HepG2 (cell line): ENCODE data around the gene ZNF618. TPM values are rescaled to one million over a fixed set of nuclear protein-coding genes. Genes with fewer than 3 reads are reported as not detected.
A peak's percentile ranks its signal among the peaks of the same experiment; 100 is the strongest.

Experiments
- BHLHE40 ChIP-seq: IDR thresholded peaks from 2 replicates; pipeline ENCODE4 v1.6.1; 2011; ENCODE audit warnings: low read length, improper control_type of control experiment
- CC2D1A ChIP-seq: sonication (generic); formaldehyde crosslinking; IDR thresholded peaks from 2 replicates; pipeline ENCODE4 v1.8.1; 2023; ENCODE audit warnings: mild to moderate bottlenecking, missing genetic modification reagents
- CREM ChIP-seq, 2 experiments: sonication (generic) in 1 of 2; formaldehyde crosslinking in 1 of 2; IDR thresholded peaks; 2 replicates each; pipeline versions ENCODE4 v1.4.0 to v1.6.1; 2016 to 2020; ENCODE audit warnings: antibody characterized with exemption in 1 of 2, mild to moderate bottlenecking in 1 of 2, missing genetic modification reagents in 1 of 2
- EZH2 ChIP-seq: conservative IDR thresholded peaks from 2 replicates; pipeline ENCODE4 v1.6.1; 2012; ENCODE audit warnings: mild to moderate bottlenecking, low read depth, low read length, moderate library complexity
- FOXO1 ChIP-seq: sonication (generic); formaldehyde crosslinking; IDR thresholded peaks from 2 replicates; pipeline ENCODE4 v1.4.0; 2020; ENCODE audit warnings: missing genetic modification reagents
- ISL2 ChIP-seq: sonication (generic); formaldehyde crosslinking; IDR thresholded peaks from 2 replicates; pipeline ENCODE4 v1.5.0; 2020; ENCODE audit warnings: missing genetic modification reagents
- NFYC ChIP-seq: IDR thresholded peaks from 2 replicates; pipeline ENCODE4 v1.6.1; 2016; ENCODE audit warnings: missing genetic modification reagents, missing compliant biosample characterization
- NR2F1 ChIP-seq, 2 experiments: fragments of 450-650 bp in 1 of 2; formaldehyde crosslinking in 1 of 2; IDR thresholded peaks; 2 replicates each; pipeline versions ENCODE4 v1.5.0 to v1.6.1; 2016 to 2020; ENCODE audit warnings: mild to moderate bottlenecking in 1 of 2, missing compliant biosample characterization in 1 of 2, missing genetic modification reagents in 1 of 2, moderate library complexity in 1 of 2
- PAX8 ChIP-seq: sonication (generic); formaldehyde crosslinking; IDR thresholded peaks from 2 replicates; pipeline ENCODE4 v1.8.0; 2022; ENCODE audit warnings: mild to moderate bottlenecking, missing genetic modification reagents, borderline replicate concordance
- SMARCE1 ChIP-seq: fragments of 450-650 bp; IDR thresholded peaks from 2 replicates; pipeline ENCODE4 v1.6.1; 2017; ENCODE audit warnings: borderline replicate concordance
- SP1 ChIP-seq, 2 experiments: fragments of 450-650 bp in 1 of 2; sonication (generic) in 1 of 2; formaldehyde crosslinking in 1 of 2; IDR thresholded peaks; 2 replicates each; pipeline versions ENCODE4 v1.4.0 to v1.6.1; 2016 to 2020; ENCODE audit warnings: missing genetic modification reagents in 1 of 2
- YEATS2 ChIP-seq: sonication (generic); formaldehyde crosslinking; IDR thresholded peaks from 2 replicates; pipeline ENCODE4 v1.4.0; 2020; ENCODE audit warnings: missing genetic modification reagents, borderline replicate concordance
- ZBTB7A ChIP-seq: sonication (generic); formaldehyde crosslinking; IDR thresholded peaks from 2 replicates; pipeline ENCODE4 v1.8.0; 2022; ENCODE audit warnings: mild to moderate bottlenecking, missing genetic modification reagents
- ZFP62 ChIP-seq: sonication (generic); formaldehyde crosslinking; IDR thresholded peaks from 2 replicates; pipeline ENCODE4 v1.4.0; 2020; ENCODE audit warnings: missing genetic modification reagents
- ZNF720 ChIP-seq: sonication (generic); formaldehyde crosslinking; IDR thresholded peaks from 2 replicates; pipeline ENCODE4 v1.4.0; 2020; ENCODE audit warnings: missing genetic modification reagents
- ZNF879 ChIP-seq: sonication (generic); formaldehyde crosslinking; IDR thresholded peaks from 2 replicates; pipeline ENCODE4 v1.8.1; 2023; ENCODE audit warnings: missing genetic modification reagents
- polyA plus RNA-seq, 8 experiments: library from polyadenylated mRNA; depleted of rRNA in 3 of 8; stranded (reverse) in 7 of 8; unstranded in 1 of 8; fragments of >200 nt; fragmentation: Illumina TruSeq in 4 of 8; extraction: Trizol in 4 of 8; gene quantifications; 2 replicates each; pipeline versions ENCODE4 v1.2.1 to v1.2.3, GENCODE V29; 2011 to 2016; ENCODE audit warnings: low read depth in 4 of 8, missing spikeins in 1 of 8, mixed read lengths in 1 of 8; ENCODE audit not compliant: insufficient read depth in 1 of 8
- total RNA-seq, 5 experiments: library from RNA; depleted of rRNA; stranded (reverse); fragments of >200 nt; fragmentation: Illumina TruSeq; extraction: Trizol; gene quantifications; 2 replicates each; pipeline ENCODE4 v1.2.3, GENCODE V29; 2016; ENCODE audit warnings: low read depth in 1 of 5
- TF ChIP-seq, protein P1 (sequence below): sonication (generic); formaldehyde crosslinking; IDR thresholded peaks from 2 replicates; pipeline ENCODE4 v1.5.1; 2020; ENCODE audit warnings: mild to moderate bottlenecking, missing genetic modification reagents, moderate library complexity
- TF ChIP-seq, protein P2 (sequence below): sonication (generic); formaldehyde crosslinking; IDR thresholded peaks from 2 replicates; pipeline ENCODE4 v1.8.1; 2023; ENCODE audit warnings: mild to moderate bottlenecking, missing genetic modification reagents
- TF ChIP-seq, protein P3 (sequence below): sonication (generic); formaldehyde crosslinking; IDR thresholded peaks from 2 replicates; pipeline ENCODE4 v1.8.1; 2023; ENCODE audit warnings: missing genetic modification reagents, inconsistent platforms, borderline replicate concordance
- TF ChIP-seq, protein P4 (sequence below), 2 experiments: sonication (generic) in 1 of 2; formaldehyde crosslinking in 1 of 2; IDR thresholded peaks; 2 replicates each; pipeline versions ENCODE4 v1.5.1 to v1.6.1; 2011 to 2020; ENCODE audit warnings: borderline replicate concordance in 1 of 2, low read depth in 1 of 2, low read length in 1 of 2, mild to moderate bottlenecking in 1 of 2, missing genetic modification reagents in 1 of 2, moderate library complexity in 1 of 2

ZNF618 gene
- total and polyA plus RNA-seq, 2 of the 13 experiments (the other 11 are each of a cell fraction or from before 2014, with no cell fraction given) = 0.07 TPM

DNA sequence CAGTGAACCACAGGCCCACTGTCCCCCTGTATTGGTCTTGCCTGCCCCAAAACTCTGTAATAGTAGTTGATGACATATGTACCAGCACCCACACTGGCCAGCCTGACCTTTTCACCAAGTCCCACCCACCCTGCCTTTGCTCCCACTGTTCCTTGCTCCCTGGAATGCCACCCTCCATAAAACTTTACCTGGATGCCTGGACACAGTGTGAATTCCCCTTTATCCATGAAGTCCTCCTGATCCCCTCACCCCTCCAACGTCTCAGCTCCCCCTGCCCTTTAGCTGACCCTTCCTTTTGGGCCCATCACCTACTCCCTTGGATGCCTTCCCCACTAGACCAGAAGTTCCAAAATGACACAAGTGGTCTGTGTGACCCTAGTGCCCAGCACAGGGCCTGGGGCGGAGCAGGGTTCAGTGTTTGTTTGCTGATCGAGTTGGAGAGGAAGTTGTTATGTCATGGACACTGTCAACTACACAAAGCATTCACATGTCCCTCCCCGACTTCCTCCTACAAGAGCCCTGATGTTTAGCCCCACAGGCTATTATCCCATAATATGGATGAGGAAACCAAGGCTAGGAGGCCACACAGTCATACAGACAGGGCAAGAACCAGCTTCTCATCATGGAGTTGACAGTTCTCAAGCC is 185.8 kb downstream of the ZNF618 start (continued):
- TF ChIP-seq, protein P1, sequence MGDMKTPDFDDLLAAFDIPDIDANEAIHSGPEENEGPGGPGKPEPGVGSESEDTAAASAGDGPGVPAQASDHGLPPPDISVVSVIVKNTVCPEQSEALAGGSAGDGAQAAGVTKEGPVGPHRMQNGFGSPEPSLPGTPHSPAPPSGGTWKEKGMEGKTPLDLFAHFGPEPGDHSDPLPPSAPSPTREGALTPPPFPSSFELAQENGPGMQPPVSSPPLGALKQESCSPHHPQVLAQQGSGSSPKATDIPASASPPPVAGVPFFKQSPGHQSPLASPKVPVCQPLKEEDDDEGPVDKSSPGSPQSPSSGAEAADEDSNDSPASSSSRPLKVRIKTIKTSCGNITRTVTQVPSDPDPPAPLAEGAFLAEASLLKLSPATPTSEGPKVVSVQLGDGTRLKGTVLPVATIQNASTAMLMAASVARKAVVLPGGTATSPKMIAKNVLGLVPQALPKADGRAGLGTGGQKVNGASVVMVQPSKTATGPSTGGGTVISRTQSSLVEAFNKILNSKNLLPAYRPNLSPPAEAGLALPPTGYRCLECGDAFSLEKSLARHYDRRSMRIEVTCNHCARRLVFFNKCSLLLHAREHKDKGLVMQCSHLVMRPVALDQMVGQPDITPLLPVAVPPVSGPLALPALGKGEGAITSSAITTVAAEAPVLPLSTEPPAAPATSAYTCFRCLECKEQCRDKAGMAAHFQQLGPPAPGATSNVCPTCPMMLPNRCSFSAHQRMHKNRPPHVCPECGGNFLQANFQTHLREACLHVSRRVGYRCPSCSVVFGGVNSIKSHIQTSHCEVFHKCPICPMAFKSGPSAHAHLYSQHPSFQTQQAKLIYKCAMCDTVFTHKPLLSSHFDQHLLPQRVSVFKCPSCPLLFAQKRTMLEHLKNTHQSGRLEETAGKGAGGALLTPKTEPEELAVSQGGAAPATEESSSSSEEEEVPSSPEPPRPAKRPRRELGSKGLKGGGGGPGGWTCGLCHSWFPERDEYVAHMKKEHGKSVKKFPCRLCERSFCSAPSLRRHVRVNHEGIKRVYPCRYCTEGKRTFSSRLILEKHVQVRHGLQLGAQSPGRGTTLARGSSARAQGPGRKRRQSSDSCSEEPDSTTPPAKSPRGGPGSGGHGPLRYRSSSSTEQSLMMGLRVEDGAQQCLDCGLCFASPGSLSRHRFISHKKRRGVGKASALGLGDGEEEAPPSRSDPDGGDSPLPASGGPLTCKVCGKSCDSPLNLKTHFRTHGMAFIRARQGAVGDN (CRISPR knock-in tag) = peak; percentile 50; the same call in 1 of the 2 replicates
- no peak for TF ChIP-seq NFYC
- TF ChIP-seq ZNF720 (CRISPR knock-in tag) = no peak
- TF ChIP-seq ZFP62 (CRISPR knock-in tag) = no peak
- TF ChIP-seq ZBTB7A (CRISPR knock-in tag) = no peak
- TF ChIP-seq, protein P2, sequence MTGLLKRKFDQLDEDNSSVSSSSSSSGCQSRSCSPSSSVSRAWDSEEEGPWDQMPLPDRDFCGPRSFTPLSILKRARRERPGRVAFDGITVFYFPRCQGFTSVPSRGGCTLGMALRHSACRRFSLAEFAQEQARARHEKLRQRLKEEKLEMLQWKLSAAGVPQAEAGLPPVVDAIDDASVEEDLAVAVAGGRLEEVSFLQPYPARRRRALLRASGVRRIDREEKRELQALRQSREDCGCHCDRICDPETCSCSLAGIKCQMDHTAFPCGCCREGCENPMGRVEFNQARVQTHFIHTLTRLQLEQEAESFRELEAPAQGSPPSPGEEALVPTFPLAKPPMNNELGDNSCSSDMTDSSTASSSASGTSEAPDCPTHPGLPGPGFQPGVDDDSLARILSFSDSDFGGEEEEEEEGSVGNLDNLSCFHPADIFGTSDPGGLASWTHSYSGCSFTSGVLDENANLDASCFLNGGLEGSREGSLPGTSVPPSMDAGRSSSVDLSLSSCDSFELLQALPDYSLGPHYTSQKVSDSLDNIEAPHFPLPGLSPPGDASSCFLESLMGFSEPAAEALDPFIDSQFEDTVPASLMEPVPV (CRISPR knock-in tag) = no peak
- no peak for TF ChIP-seq CC2D1A (CRISPR knock-in tag)
- TF ChIP-seq PAX8 = no peak
- no peak for TF ChIP-seq ZNF879 (CRISPR knock-in tag)
- no peak for TF ChIP-seq BHLHE40
- TF ChIP-seq CREM (IDR thresholded peaks at IDR 0.05) = peak; percentile 63
- TF ChIP-seq CREM (CRISPR knock-in tag; IDR thresholded peaks at IDR 0.05) = no peak
- peak in 1 of 2 experiments; percentile 20; a peak in 1 of 4 replicates for TF ChIP-seq NR2F1 (CRISPR knock-in tag; IDR thresholded peaks at IDR 0.05)
- TF ChIP-seq FOXO1 = peak; percentile 79; the same call in 1 of the 2 replicates
- no peak for TF ChIP-seq ISL2 (CRISPR knock-in tag)
- no peak for TF ChIP-seq SP1 (IDR thresholded peaks at IDR 0.05)
- no peak for TF ChIP-seq SP1 (CRISPR knock-in tag; IDR thresholded peaks at IDR 0.05)
- no peak for TF ChIP-seq SMARCE1
- TF ChIP-seq, protein P3, sequence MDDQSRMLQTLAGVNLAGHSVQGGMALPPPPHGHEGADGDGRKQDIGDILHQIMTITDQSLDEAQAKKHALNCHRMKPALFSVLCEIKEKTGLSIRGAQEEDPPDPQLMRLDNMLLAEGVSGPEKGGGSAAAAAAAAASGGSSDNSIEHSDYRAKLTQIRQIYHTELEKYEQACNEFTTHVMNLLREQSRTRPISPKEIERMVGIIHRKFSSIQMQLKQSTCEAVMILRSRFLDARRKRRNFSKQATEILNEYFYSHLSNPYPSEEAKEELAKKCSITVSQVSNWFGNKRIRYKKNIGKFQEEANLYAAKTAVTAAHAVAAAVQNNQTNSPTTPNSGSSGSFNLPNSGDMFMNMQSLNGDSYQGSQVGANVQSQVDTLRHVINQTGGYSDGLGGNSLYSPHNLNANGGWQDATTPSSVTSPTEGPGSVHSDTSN (CRISPR knock-in tag) = no peak
- no peak for TF ChIP-seq YEATS2 (CRISPR knock-in tag)
- TF ChIP-seq EZH2 = no peak
- TF ChIP-seq, protein P4, sequence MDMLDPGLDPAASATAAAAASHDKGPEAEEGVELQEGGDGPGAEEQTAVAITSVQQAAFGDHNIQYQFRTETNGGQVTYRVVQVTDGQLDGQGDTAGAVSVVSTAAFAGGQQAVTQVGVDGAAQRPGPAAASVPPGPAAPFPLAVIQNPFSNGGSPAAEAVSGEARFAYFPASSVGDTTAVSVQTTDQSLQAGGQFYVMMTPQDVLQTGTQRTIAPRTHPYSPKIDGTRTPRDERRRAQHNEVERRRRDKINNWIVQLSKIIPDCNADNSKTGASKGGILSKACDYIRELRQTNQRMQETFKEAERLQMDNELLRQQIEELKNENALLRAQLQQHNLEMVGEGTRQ (IDR thresholded peaks at IDR 0.05; ENCODE audit: low read depth, low read length) = no peak
- TF ChIP-seq, protein P4 (CRISPR knock-in tag; IDR thresholded peaks at IDR 0.05; ENCODE audit: borderline replicate concordance) = no peak
